ENCODE results near the gene TBC1D1.

- no peak for TF ChIP-seq CTCF (IDR thresholded peaks at IDR 0.05 in 4 of 5, conservative IDR thresholded peaks at IDR 0.05 in 1 of 5)
- no peak for TF ChIP-seq POLR2A (IDR thresholded peaks at IDR 0.05)
Observed at GRCh38 chr4:38137080-38137479, 246.2 kb downstream of the TBC1D1 start.
